HUES64 (cell line): Measurements from ENCODE around the gene DYRK1B.
A peak's percentile ranks its signal among the peaks of the same experiment; 100 is the strongest.

Experiments
- H3K27ac ChIP-seq: 2 replicates; pipeline ENCODE4 v1.7.0; 2013; ENCODE audit warnings: low read depth, low read length, inconsistent platforms
- H3K27me3 ChIP-seq: 2 replicates; pipeline ENCODE4 v1.6.1; 2013; ENCODE audit warnings: mild to moderate bottlenecking, low read length; ENCODE audit not compliant: insufficient read depth
- H3K36me3 ChIP-seq: 2 replicates; pipeline ENCODE4 v1.6.1; 2013; ENCODE audit warnings: mild to moderate bottlenecking, low read length; ENCODE audit not compliant: insufficient read depth
- H3K4me1 ChIP-seq: 2 replicates; pipeline ENCODE4 v1.6.1; 2013; ENCODE audit warnings: mild to moderate bottlenecking, low read length, moderate library complexity; ENCODE audit not compliant: insufficient read depth
- H3K4me3 ChIP-seq: 2 replicates; pipeline ENCODE4 v1.5.1; 2013; ENCODE audit warnings: mild to moderate bottlenecking, low read length, moderate library complexity
- H3K9ac ChIP-seq: 2 replicates; pipeline ENCODE4 v1.6.1; 2013; ENCODE audit warnings: mild to moderate bottlenecking, low read depth, low read length
- H3K9me3 ChIP-seq: 2 replicates; pipeline ENCODE4 v1.6.1; 2013; ENCODE audit warnings: low read depth, low read length; ENCODE audit not compliant: insufficient read depth
- WGBS: fragments of 150-250, 120-280 bp; methylation state at CpG from one replicate; pipeline ENCODE4 v1.1.7; 2013; ENCODE audit warnings: missing lambda C conversion rate; 5-methylcytosine and 5-hydroxymethylcytosine counted together

DYRK1B gene

GRCh38 chr19:39829702-39830275 lies 4.2 kb downstream of the DYRK1B start:
- Histone ChIP-seq H3K4me3 (no peak overlapping the region), H3K36me3 (peaks cover 54% of the 10 kb centered on the region)
- WGBS, result 96% methylated on average over 10 of the region's 10 CpGs

GRCh38 chr19:39828654-39829032 lies 5.3 kb downstream of the DYRK1B start:
- Histone ChIP-seq H3K27ac (no peak overlapping the region), H3K4me3 (no peak overlapping the region), H3K9me3 (no peaks in the 10 kb centered on the region), H3K27me3 (no peaks in the 10 kb centered on the region), H3K4me1 (peaks cover 6% of the 10 kb centered on the region), H3K9ac (no peak overlapping the region), H3K36me3 (peaks cover 47% of the 10 kb centered on the region)
- 97% methylated on average over 5 of the region's 5 CpGs for WGBS

More at GRCh38 chr19:39829702-39830275, 4.2 kb downstream of the DYRK1B start:
- Histone ChIP-seq H3K9ac (no peak overlapping the region), H3K27ac (no peak overlapping the region), H3K9me3 (no peaks in the 10 kb centered on the region), H3K27me3 (no peaks in the 10 kb centered on the region), H3K4me1 (peaks cover 6% of the 10 kb centered on the region)

GRCh38 chr19:39828015-39828653 lies 5.8 kb downstream of the DYRK1B start:
- Histone ChIP-seq H3K9ac (no peak overlapping the region), H3K36me3 (peaks cover 47% of the 10 kb centered on the region), H3K27me3 (no peaks in the 10 kb centered on the region), H3K27ac (no peak overlapping the region), H3K9me3 (no peaks in the 10 kb centered on the region), H3K4me3 (no peak overlapping the region), H3K4me1 (peaks cover 6% of the 10 kb centered on the region)
- WGBS, result 92% methylated on average over 26 of the region's 26 CpGs

- peaks cover 47% of the 10 kb centered on the region for H3K36me3 ChIP-seq
- no peak overlapping the region for H3K4me3 ChIP-seq
- 95% methylated on average over 13 of the region's 13 CpGs for WGBS
- H3K9ac ChIP-seq, result no peak overlapping the region
- no peaks in the 10 kb centered on the region for H3K4me1 ChIP-seq
- H3K27ac ChIP-seq, result no peak overlapping the region
- no peaks in the 10 kb centered on the region for H3K9me3 ChIP-seq
- no peaks in the 10 kb centered on the region for H3K27me3 ChIP-seq
Measured at GRCh38 chr19:39827216-39827615, 6.7 kb downstream of the DYRK1B start.

GRCh38 chr19:39826311-39826945 lies 7.5 kb downstream of the DYRK1B start:
- Histone ChIP-seq H3K4me1 (no peaks in the 10 kb centered on the region), H3K36me3 (peaks cover 44% of the 10 kb centered on the region), H3K27ac (no peak overlapping the region), H3K9me3 (no peaks in the 10 kb centered on the region), H3K27me3 (no peaks in the 10 kb centered on the region), H3K4me3 (no peak overlapping the region), H3K9ac (no peak overlapping the region)
- WGBS, result 96% methylated on average over 35 of the region's 35 CpGs

GRCh38 chr19:39825531-39826076 lies 8.4 kb downstream of the DYRK1B start:
- no peak overlapping the region for H3K9ac ChIP-seq
- no peaks in the 10 kb centered on the region for H3K9me3 ChIP-seq
- 96% methylated on average over 16 of the region's 17 CpGs for WGBS
- no peak overlapping the region for H3K27ac ChIP-seq
- H3K4me3 ChIP-seq, result no peak overlapping the region
- H3K27me3 ChIP-seq, result no peaks in the 10 kb centered on the region
- peaks cover 36% of the 10 kb centered on the region for H3K36me3 ChIP-seq
- H3K4me1 ChIP-seq, result no peaks in the 10 kb centered on the region

GRCh38 chr19:39825093-39825463 lies 8.9 kb downstream of the DYRK1B start:
- H3K27ac ChIP-seq, result no peak overlapping the region
- H3K27me3 ChIP-seq, result no peaks in the 10 kb centered on the region
- no peaks in the 10 kb centered on the region for H3K9me3 ChIP-seq
- peaks cover 31% of the 10 kb centered on the region for H3K36me3 ChIP-seq
- H3K4me1 ChIP-seq, result no peaks in the 10 kb centered on the region
- peak overlapping the region; percentile 45 for H3K4me3 ChIP-seq
- no peak overlapping the region for H3K9ac ChIP-seq
- 96% methylated on average over 7 of the region's 11 CpGs for WGBS

- H3K4me3 ChIP-seq, result peak overlapping the region; percentile 64
- no peak overlapping the region for H3K27ac ChIP-seq
- H3K4me1 ChIP-seq, result no peaks in the 10 kb centered on the region
- WGBS, result 55% methylated on average over 47 of the region's 47 CpGs
- peak overlapping the region; percentile 49 for H3K9ac ChIP-seq
- no peaks in the 10 kb centered on the region for H3K9me3 ChIP-seq
- H3K27me3 ChIP-seq, result no peaks in the 10 kb centered on the region
- peaks cover 24% of the 10 kb centered on the region for H3K36me3 ChIP-seq
Measured at GRCh38 chr19:39824143-39825092, 9.5 kb downstream of the DYRK1B start.

GRCh38 chr19:39823686-39824085 lies 10.3 kb downstream of the DYRK1B start:
- H3K4me3 ChIP-seq, result peak overlapping the region; percentile 64
- peaks cover 19% of the 10 kb centered on the region for H3K36me3 ChIP-seq
- H3K27me3 ChIP-seq, result no peaks in the 10 kb centered on the region
- peak overlapping the region; percentile 49; the same call in 1 of the 2 replicates for H3K9ac ChIP-seq
- WGBS, result 72% methylated on average over 7 of the region's 7 CpGs
- no peak overlapping the region for H3K27ac ChIP-seq
- no peaks in the 10 kb centered on the region for H3K4me1 ChIP-seq
- no peaks in the 10 kb centered on the region for H3K9me3 ChIP-seq

GRCh38 chr19:39820696-39821095 lies 13.3 kb downstream of the DYRK1B start:
- WGBS, result 95% methylated on average over 6 of the region's 6 CpGs
- H3K27ac ChIP-seq, result no peak overlapping the region
- H3K36me3 ChIP-seq, result peaks cover 4% of the 10 kb centered on the region

More at GRCh38 chr19:39820696-39821095, 13.3 kb downstream of the DYRK1B start:
- Histone ChIP-seq H3K27me3 (no peaks in the 10 kb centered on the region), H3K4me1 (no peaks in the 10 kb centered on the region), H3K9ac (no peak overlapping the region), H3K9me3 (no peaks in the 10 kb centered on the region), H3K4me3 (no peak overlapping the region)
